HUES48 (cell line): ENCODE data around the gene MACROD2.
"Not testable (repeated sequence)": the region's sequence is repeated elsewhere in the genome, so short reads cannot be mapped to it uniquely, and the experiment has no call there.

Experiments
- H3K27ac ChIP-seq: one replicate; pipeline ENCODE4 v1.7.0; 2013; ENCODE audit warnings: low read depth, low read length, inconsistent platforms
- H3K27me3 ChIP-seq: 2 replicates; pipeline ENCODE4 v1.6.1; 2013; ENCODE audit warnings: mild to moderate bottlenecking, low read length; ENCODE audit not compliant: control insufficient read depth, insufficient read depth
- H3K36me3 ChIP-seq: 2 replicates; pipeline ENCODE4 v1.6.1; 2013; ENCODE audit warnings: low read length; ENCODE audit not compliant: control insufficient read depth, insufficient read depth
- H3K4me1 ChIP-seq: 2 replicates; pipeline ENCODE4 v1.6.1; 2013; ENCODE audit warnings: mild to moderate bottlenecking, low read length; ENCODE audit not compliant: control insufficient read depth, insufficient read depth
- H3K4me3 ChIP-seq: 2 replicates; pipeline ENCODE4 v1.5.1; 2013; ENCODE audit warnings: mild to moderate bottlenecking, low read depth, low read length
- H3K9ac ChIP-seq: 2 replicates; pipeline ENCODE4 v1.6.1; 2013; ENCODE audit warnings: mild to moderate bottlenecking, low read depth, low read length, moderate library complexity
- H3K9me3 ChIP-seq: 2 replicates; pipeline ENCODE4 v1.6.1; 2013; ENCODE audit warnings: low read length; ENCODE audit not compliant: control insufficient read depth, insufficient read depth

MACROD2 gene

GRCh38 chr20:15951658-15952057 is 1956.3 kb downstream of the MACROD2 start:
- no peak overlapping the region for H3K9ac ChIP-seq
- H3K9me3 ChIP-seq, result no peaks in the 10 kb centered on the region
- H3K4me3 ChIP-seq, result no peak overlapping the region
- peaks cover 13% of the 10 kb centered on the region for H3K4me1 ChIP-seq
- H3K27ac ChIP-seq, result no peak overlapping the region
- H3K27me3 ChIP-seq, result no peaks in the 10 kb centered on the region
- no peaks in the 10 kb centered on the region for H3K36me3 ChIP-seq

GRCh38 chr20:15958142-15958541 is 1962.8 kb downstream of the MACROD2 start:
- H3K4me1 ChIP-seq, result 0 out of 2 replicates have a peak, but pooled peaks cover 5% of the 10 kb centered on the region
- H3K36me3 ChIP-seq, result no peaks in the 10 kb centered on the region
- no peaks in the 10 kb centered on the region for H3K27me3 ChIP-seq
- no peak overlapping the region for H3K4me3 ChIP-seq
- H3K9me3 ChIP-seq, result no peaks in the 10 kb centered on the region
- no peak overlapping the region for H3K27ac ChIP-seq
- no peak overlapping the region for H3K9ac ChIP-seq

- Histone ChIP-seq H3K4me3 (no peak overlapping the region), H3K4me1 (0 out of 2 replicates have a peak, but pooled peaks cover 7% of the 10 kb centered on the region), H3K9ac (no peak overlapping the region), H3K27me3 (no peaks in the 10 kb centered on the region), H3K9me3 (no peaks in the 10 kb centered on the region), H3K36me3 (no peaks in the 10 kb centered on the region), H3K27ac (no peak overlapping the region)
These were observed 1969.8 kb downstream of the MACROD2 start for GRCh38 chr20:15965165-15965564.

- H3K27me3 ChIP-seq, result no peaks in the 10 kb centered on the region
- H3K27ac ChIP-seq, result no peak overlapping the region
- H3K4me3 ChIP-seq, result no peak overlapping the region
- 0 out of 2 replicates have a peak, but pooled peaks cover 7% of the 10 kb centered on the region for H3K4me1 ChIP-seq
- H3K9me3 ChIP-seq, result 0 out of 2 replicates have a peak, but pooled peaks cover 12% of the 10 kb centered on the region
- no peaks in the 10 kb centered on the region; the same call in 1 of the 2 replicates for H3K36me3 ChIP-seq
- no peak overlapping the region for H3K9ac ChIP-seq
These were observed 1972.0 kb downstream of the MACROD2 start for GRCh38 chr20:15967334-15967733.

GRCh38 chr20:15976047-15976736 is 1980.9 kb downstream of the MACROD2 start:
- H3K9ac ChIP-seq, result peak overlapping the region; percentile 22; the same call in 1 of the 2 replicates
- H3K4me3 ChIP-seq, result peak overlapping the region; percentile 22
- H3K27ac ChIP-seq, result peak overlapping the region; percentile 97

GRCh38 chr20:15977026-15977425 is 1981.7 kb downstream of the MACROD2 start:
- Histone ChIP-seq H3K36me3 (no peaks in the 10 kb centered on the region; the same call in 1 of the 2 replicates), H3K27ac (peak overlapping the region; percentile 97), H3K4me3 (no peak overlapping the region), H3K9ac (peak overlapping the region; percentile 7; the same call in 1 of the 2 replicates), H3K9me3 (peaks cover 12% of the 10 kb centered on the region), H3K4me1 (peaks cover 43% of the 10 kb centered on the region), H3K27me3 (no peaks in the 10 kb centered on the region)

More at GRCh38 chr20:15976047-15976736, 1980.9 kb downstream of the MACROD2 start:
- Histone ChIP-seq H3K36me3 (no peaks in the 10 kb centered on the region; the same call in 1 of the 2 replicates), H3K27me3 (no peaks in the 10 kb centered on the region), H3K4me1 (peaks cover 43% of the 10 kb centered on the region), H3K9me3 (peaks cover 20% of the 10 kb centered on the region)

- H3K4me3 ChIP-seq, result no peak overlapping the region
- H3K4me1 ChIP-seq, result peaks cover 43% of the 10 kb centered on the region
- H3K9ac ChIP-seq, result no peak overlapping the region
- peak overlapping the region; percentile 97 for H3K27ac ChIP-seq
- peaks cover 10% of the 10 kb centered on the region for H3K9me3 ChIP-seq
- no peaks in the 10 kb centered on the region for H3K36me3 ChIP-seq
- H3K27me3 ChIP-seq, result no peaks in the 10 kb centered on the region
These were observed 1982.4 kb downstream of the MACROD2 start for GRCh38 chr20:15977758-15978157.

- H3K4me1 ChIP-seq, H3K4me3 ChIP-seq, H3K9ac ChIP-seq, H3K9me3 ChIP-seq, H3K27me3 ChIP-seq, H3K36me3 ChIP-seq, H3K27ac ChIP-seq: not testable (repeated sequence)
These were observed 1990.4 kb downstream of the MACROD2 start for GRCh38 chr20:15985494-15986368.

- Histone ChIP-seq H3K9ac (no peak overlapping the region), H3K9me3 (no peaks in the 10 kb centered on the region), H3K4me1 (peaks cover 9% of the 10 kb centered on the region; the same call in 1 of the 2 replicates), H3K4me3 (no peak overlapping the region), H3K27ac (no peak overlapping the region), H3K27me3 (no peaks in the 10 kb centered on the region), H3K36me3 (no peaks in the 10 kb centered on the region)
These were observed 1991.4 kb downstream of the MACROD2 start for GRCh38 chr20:15986690-15987089.

- H3K9me3 ChIP-seq, result no peaks in the 10 kb centered on the region
- H3K9ac ChIP-seq, result no peak overlapping the region
These were observed 1996.0 kb downstream of the MACROD2 start for GRCh38 chr20:15991279-15991678.

GRCh38 chr20:15992564-15992963 is 1997.2 kb downstream of the MACROD2 start:
- Histone ChIP-seq H3K9ac (no peak overlapping the region), H3K4me1 (no peaks in the 10 kb centered on the region), H3K9me3 (peaks cover 10% of the 10 kb centered on the region; the same call in 1 of the 2 replicates), H3K36me3 (no peaks in the 10 kb centered on the region), H3K27me3 (no peaks in the 10 kb centered on the region), H3K4me3 (no peak overlapping the region), H3K27ac (no peak overlapping the region)

More at GRCh38 chr20:15991279-15991678, 1996.0 kb downstream of the MACROD2 start:
- Histone ChIP-seq H3K27ac (no peak overlapping the region), H3K4me1 (peaks cover 9% of the 10 kb centered on the region; the same call in 1 of the 2 replicates), H3K4me3 (no peak overlapping the region), H3K27me3 (no peaks in the 10 kb centered on the region), H3K36me3 (no peaks in the 10 kb centered on the region)
